ENCODE data around the gene ALLC.
"Not testable (repeated sequence)": the region's sequence is repeated elsewhere in the genome, so short reads cannot be mapped to it uniquely, and the experiment has no call there.

Gene ALLC

DNA sequence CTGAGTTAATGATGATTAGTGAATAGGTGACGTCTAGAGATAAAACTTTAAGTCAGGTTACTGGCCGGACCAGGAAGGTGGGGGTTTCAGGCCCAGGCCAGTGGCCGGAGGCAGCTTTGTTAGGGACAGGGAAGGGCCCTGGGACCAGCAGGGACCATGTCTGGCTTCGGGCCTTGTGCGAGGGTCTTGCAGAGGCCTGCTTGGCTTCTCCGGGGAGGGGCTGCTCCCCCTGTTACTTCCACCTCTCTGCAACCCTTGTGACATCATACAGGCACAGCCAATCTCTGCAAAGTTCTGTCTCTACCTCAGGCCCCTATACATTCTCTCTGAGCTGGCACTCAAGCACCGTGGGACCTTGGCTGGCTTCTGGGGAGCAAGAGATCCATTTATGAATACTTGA lies at the start of gene ALLC:
Gene ALLC (plus strand): TSS at position 320 of the 400 bp plus-strand sequence. CDS start 12,958 bp downstream, outside the sequence.
- ATAC-seq (no peak), DNase-seq (no peak)
- Mint-ChIP-seq H3K9me3 (no peaks in the 10 kb centered on the region), H3K4me1 (peaks cover 7% of the 10 kb centered on the region), H3K27ac (no peak within 1 kb of the TSS), H3K27me3 (no peaks in the 10 kb centered on the region), H3K36me3 (ENCODE audit: low read depth) (no peaks in the 10 kb centered on the region), H3K4me3 (no peak within 1 kb of the TSS)

DNA sequence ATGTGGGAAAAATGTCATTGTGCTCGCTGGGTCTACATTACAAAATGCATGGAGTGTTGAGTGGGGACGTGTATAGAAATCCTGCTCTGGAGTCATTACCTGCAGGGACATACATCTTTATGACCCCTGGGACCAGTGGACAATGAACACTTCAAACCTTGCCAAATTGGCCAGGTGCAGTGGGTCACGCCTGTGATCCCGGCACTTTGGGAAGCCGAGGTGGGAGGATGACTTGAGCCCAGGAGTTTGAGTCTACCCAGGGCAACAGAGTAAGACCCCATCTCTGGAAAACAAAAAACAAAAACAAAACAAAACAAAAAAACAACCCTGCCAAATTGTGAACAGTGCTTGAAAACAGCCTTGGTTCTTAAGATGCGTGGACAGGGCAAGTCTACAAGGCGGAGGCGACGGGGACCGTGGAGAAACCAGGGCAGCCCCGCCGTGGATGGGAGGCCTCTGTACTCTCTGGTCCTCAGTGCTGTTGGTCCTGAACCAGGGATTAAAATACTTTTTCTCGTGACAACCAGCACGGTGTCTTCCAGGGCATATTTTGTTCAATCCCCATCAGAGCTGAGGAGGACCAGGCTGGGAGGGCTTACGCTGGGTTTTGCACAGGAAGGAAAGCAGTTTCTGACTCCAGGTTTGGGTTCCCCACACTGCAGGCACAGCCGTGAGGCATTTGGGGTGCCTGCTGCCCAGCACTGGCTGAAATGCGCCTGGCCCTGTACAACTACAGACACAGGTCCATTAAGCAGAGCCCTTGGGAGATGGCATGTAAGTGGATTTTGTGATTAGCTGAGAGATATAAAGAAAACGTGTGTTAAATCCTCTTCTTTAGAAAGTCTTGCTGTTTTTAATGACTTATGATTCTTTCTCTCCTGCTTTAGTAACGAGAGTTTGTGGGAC lies 49.4 kb upstream of the ALLC start:
- DNase-seq (no peak), ATAC-seq (no peak)
- Mint-ChIP-seq H3K4me1 (peaks cover 9% of the 10 kb centered on the region), H3K27me3 (no peaks in the 10 kb centered on the region), H3K4me3 (no peak overlapping the region), H3K27ac (no peak overlapping the region), H3K9me3 (peaks cover 2% of the 10 kb centered on the region), H3K36me3 (ENCODE audit: low read depth) (peaks cover 6% of the 10 kb centered on the region)

DNA sequence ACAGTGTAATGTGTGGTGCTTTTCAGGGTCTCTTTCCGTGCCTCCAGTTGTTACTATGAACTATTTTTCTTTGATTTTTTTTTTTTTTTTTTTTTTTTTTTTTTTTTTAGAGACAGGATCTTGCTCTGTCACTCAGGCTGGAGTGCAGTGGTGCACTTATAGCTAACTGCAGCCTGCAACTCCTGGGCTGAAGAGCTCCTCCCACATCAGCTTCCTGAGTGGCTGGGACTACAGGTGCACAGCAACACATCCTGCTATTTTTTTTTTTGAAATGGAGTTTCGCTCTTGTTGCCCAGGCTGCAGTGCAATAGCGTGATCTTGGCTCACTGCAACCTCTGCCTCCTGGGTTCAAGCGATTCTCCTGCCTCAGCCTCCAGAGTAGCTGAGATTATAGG lies 48.7 kb upstream of the ALLC start:
- ATAC-seq; H3K4me3 Mint-ChIP-seq; H3K27me3 Mint-ChIP-seq; DNase-seq; H3K27ac Mint-ChIP-seq; H3K4me1 Mint-ChIP-seq; H3K36me3 Mint-ChIP-seq (ENCODE audit: low read depth); H3K9me3 Mint-ChIP-seq: not testable (repeated sequence)

DNA sequence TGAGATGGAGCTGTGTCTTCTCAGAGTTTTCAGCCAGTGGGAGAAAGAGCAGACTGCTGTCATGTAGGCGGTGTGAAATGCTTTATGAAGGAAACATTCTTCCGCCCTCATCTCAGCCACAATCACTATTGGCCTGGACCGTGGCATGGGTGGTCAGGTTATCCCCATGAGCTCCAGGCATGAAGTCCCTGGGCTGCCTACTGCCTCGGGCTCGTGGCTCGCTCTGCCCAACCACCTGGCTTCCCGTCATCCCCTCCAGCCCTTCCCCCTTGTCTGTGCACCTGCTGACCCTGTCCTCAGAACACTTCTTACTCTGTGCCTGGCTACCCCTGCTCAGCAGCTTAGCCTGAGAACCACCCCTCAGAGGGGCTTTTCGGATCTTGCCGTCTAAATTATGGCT lies 47.6 kb upstream of the ALLC start:
- Mint-ChIP-seq H3K27ac (no peak overlapping the region), H3K9me3 (peaks cover 4% of the 10 kb centered on the region), H3K4me3 (no peak overlapping the region), H3K4me1 (peaks cover 5% of the 10 kb centered on the region), H3K27me3 (no peaks in the 10 kb centered on the region), H3K36me3 (ENCODE audit: low read depth) (peaks cover 17% of the 10 kb centered on the region)
- ATAC-seq (no peak), DNase-seq (no peak)

DNA sequence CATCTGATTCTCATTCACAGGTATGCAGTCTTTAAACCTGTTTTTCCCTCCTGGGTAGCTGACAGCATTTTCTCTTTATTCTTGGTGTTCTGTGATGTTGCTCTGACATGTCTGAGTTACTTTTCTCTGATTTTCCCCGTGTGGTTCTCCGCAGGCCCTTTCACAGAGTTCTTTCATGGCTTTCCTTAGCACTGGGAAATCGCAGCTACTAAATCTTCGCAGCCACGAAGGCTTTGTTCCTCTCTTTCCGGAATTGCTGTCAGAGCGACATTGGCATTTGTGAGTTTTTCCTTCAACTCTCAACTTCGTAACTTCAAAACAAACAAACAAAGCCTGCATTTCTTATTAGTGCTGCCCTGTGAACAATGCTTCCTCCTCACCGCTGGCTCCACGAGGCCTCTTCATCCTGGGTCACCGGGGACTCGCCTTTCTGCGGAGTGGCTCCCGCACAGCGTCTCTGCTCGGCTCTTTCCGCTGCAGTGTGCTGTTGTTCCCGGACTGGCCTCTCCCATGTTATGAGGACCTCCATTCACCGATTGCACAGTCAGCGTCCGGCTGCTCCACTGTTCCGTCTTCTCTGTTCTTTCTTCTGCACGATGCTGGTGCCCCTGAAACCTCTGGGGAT lies 47.0 kb upstream of the ALLC start:
- Mint-ChIP-seq H3K27me3 (no peaks in the 10 kb centered on the region), H3K36me3 (ENCODE audit: low read depth) (peaks cover 18% of the 10 kb centered on the region), H3K4me1 (no peaks in the 10 kb centered on the region), H3K9me3 (peaks cover 4% of the 10 kb centered on the region), H3K27ac (no peak overlapping the region), H3K4me3 (no peak overlapping the region)
- ATAC-seq = no peak
- DNase-seq = no peak

DNA sequence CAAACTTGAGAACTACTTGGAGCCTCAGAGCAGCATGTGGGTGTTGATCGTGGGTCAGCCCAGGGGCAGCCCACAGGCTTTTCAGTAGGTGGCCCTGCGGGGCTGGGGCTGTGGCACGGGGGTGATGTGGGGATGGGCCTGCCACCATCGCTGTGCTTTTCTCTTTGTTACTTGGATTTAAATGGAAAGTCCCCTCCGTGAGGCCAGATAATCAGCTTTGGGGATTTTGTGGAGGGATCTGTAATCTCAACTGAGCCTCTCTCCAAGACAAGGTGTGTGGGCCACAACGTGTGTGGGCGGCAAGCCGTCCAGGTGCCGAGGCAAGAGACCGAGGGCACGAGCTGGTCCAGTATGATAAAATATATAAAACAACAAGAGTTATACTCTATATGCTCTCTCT lies 46.4 kb upstream of the ALLC start:
- peaks cover 18% of the 10 kb centered on the region for H3K36me3 Mint-ChIP-seq (ENCODE audit: low read depth)

DNA sequence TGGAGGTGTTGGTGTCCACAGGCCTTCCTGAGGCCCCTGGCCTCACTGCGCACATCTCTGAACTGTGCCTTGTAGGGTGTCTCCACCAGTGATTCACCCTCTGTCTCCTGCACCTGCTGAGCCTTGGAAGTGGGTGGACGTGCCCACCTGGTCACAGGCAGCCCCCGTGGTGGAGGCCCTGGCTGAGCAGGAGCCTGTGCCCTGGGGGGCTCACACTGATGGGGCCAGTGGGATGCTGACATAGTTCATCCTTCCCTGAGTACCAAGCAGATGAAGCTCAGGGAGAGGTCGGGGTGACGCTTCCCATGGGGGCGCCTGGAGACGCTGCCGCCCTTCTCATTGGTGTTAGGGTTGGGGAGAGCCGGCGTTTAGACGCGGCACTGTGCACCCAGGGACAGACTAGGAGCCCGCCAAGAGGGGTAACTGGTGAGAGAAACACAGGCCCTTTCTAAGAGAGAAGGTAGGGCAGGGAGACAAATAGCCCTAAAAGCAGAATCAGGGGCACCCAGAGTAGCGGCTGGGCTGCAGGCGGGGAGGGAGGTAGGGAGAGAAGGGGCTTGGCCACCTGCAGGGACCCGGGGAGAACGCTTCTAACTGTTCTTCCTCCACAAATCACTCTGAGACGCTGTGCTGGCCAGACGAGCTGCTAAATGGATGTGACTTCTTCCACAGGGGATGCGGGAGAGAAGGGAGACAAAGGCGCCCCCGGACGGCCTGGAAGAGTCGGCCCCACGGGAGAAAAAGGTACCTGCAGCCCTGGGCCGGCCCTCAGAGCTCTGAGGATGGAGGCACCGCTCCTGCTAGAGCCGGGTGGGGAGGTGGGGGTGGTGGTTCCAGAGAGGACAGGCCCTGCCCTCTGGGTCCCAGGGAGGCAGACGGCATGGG lies 45.1 kb upstream of the ALLC start:
- H3K4me3 Mint-ChIP-seq = no peak overlapping the region
- no peak overlapping the region for H3K27ac Mint-ChIP-seq
- H3K9me3 Mint-ChIP-seq = peaks cover 4% of the 10 kb centered on the region
- no peaks in the 10 kb centered on the region for H3K27me3 Mint-ChIP-seq
- DNase-seq = no peak
- no peaks in the 10 kb centered on the region for H3K4me1 Mint-ChIP-seq
- peaks cover 24% of the 10 kb centered on the region for H3K36me3 Mint-ChIP-seq (ENCODE audit: low read depth)
- ATAC-seq = no peak

More for the DNA sequence above, 46.4 kb upstream of the ALLC start:
- no peak for ATAC-seq
- Mint-ChIP-seq H3K9me3 (peaks cover 4% of the 10 kb centered on the region), H3K27me3 (no peaks in the 10 kb centered on the region), H3K4me3 (no peak overlapping the region), H3K27ac (no peak overlapping the region), H3K4me1 (no peaks in the 10 kb centered on the region)
- no peak for DNase-seq

DNA sequence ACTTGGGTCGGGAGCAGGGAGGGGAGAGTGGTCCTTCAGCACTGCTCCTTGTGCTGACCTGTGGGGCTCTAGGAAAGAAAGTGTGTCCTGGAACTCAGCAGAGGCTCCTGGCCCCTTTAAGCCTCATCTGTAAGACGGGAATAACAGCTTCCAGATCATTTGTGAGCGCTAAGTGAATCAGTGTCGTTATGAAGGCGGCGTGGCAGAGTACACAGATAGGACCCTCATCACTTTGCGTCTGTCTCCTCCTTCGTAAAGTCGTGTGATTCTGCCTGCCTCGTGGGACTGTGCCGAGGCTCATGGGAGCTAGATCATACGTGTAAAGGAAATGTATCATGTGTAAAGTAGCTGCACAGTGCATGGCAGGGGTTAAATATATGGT lies 44.5 kb upstream of the ALLC start:
- DNase-seq = no peak
- H3K9me3 Mint-ChIP-seq = peaks cover 4% of the 10 kb centered on the region
- H3K4me1 Mint-ChIP-seq = no peaks in the 10 kb centered on the region
- no peak for ATAC-seq
- no peaks in the 10 kb centered on the region for H3K27me3 Mint-ChIP-seq
- no peak overlapping the region for H3K4me3 Mint-ChIP-seq
- H3K36me3 Mint-ChIP-seq (ENCODE audit: low read depth) = peaks cover 24% of the 10 kb centered on the region
- no peak overlapping the region for H3K27ac Mint-ChIP-seq

DNA sequence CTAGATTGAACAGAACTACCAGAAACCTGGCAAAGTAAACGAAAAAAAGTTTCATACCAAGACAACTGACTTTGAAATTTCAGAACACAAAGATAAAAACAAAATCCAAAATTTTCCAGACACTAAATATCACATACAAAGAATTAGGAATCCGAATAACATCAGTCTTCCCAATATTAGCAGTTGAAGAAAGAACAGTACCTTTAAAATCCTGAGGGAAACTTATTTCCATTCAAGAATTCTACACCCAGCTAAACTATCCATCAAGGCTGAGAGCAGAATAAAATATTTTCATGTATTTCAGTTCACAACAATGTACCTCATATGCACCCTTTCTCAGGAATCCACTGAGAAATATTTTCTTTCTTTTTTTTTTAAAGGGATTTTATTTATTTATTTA lies 43.3 kb upstream of the ALLC start:
- peaks cover 24% of the 10 kb centered on the region for H3K36me3 Mint-ChIP-seq (ENCODE audit: low read depth)
- H3K9me3 Mint-ChIP-seq, ATAC-seq: not testable (repeated sequence)

DNA sequence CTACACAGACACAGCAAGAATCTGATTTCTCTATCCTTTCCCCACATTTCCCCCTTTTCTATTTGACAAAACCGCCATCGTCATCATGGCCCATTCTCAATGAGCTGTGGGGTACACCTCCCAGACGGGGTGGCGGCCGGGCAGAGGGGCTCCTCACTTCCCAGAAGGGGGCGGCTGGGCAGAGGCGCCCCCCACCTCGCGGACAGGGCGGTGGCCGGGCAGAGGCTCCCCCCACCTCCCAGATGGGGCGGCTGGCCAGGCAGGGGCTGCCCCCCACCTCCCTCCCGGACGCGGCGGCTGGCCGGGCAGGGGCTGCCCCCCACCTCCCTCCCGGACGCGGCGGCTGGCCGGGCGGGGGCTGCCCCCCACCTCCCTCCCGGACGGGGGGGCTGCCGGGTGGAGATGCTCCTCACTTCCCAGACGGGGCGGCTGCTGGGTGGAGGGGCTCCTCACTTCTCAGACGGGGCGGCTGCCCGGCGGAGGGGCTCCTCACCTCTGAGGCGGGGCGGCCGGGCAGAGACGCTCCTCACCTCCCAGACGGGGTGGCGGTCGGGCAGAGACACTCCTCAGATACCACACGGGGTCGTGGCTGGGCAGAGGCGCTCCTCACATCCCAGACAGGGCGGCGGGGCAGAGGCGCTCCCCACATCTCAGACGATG lies 42.3 kb upstream of the ALLC start:
- not testable (repeated sequence) for DNase-seq, H3K4me1 Mint-ChIP-seq, H3K27me3 Mint-ChIP-seq, H3K4me3 Mint-ChIP-seq, H3K27ac Mint-ChIP-seq, H3K9me3 Mint-ChIP-seq, ATAC-seq
- peaks cover 24% of the 10 kb centered on the region for H3K36me3 Mint-ChIP-seq (ENCODE audit: low read depth)

More for the DNA sequence above, 43.3 kb upstream of the ALLC start:
- not testable (repeated sequence) for H3K4me3 Mint-ChIP-seq, H3K27ac Mint-ChIP-seq, H3K27me3 Mint-ChIP-seq, DNase-seq, H3K4me1 Mint-ChIP-seq

DNA sequence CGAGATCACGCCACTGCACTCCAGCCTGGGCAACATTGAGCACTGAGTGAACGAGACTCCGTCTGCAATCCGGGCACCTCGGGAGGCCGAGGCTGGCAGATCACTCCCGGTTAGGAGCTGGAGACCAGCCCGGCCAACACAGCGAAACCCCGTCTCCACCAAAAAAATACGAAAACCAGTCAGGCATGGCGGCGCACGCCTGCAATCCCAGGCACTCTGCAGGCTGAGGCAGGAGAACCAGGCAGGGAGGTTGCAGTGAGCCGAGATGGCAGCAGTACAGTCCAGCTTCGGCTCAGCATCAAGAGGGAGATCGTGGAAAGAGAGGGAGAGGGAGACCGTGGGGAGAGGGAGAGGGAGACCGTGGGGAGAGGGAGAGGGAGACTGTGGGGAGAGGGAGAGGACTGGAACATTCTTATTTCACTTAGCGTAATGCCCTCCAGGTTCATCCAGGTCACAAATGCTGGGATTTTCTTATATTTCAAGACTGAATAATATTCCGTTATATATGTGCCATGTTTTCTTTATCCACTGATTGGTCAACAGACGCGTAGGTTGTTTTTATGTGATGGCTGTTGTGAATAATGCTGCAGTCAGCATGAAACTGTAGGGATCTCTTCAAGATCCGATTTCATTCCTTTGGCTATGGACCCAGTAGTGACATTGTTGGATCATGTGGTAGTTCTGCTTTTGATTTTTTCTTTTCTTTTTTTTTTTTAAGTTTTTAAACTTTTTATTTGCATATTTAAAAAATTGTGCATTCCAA lies 41.4 kb upstream of the ALLC start:
- H3K4me1 Mint-ChIP-seq, DNase-seq, H3K9me3 Mint-ChIP-seq, H3K27ac Mint-ChIP-seq, H3K27me3 Mint-ChIP-seq, ATAC-seq, H3K4me3 Mint-ChIP-seq: not testable (repeated sequence)
- H3K36me3 Mint-ChIP-seq (ENCODE audit: low read depth) = peaks cover 24% of the 10 kb centered on the region

DNA sequence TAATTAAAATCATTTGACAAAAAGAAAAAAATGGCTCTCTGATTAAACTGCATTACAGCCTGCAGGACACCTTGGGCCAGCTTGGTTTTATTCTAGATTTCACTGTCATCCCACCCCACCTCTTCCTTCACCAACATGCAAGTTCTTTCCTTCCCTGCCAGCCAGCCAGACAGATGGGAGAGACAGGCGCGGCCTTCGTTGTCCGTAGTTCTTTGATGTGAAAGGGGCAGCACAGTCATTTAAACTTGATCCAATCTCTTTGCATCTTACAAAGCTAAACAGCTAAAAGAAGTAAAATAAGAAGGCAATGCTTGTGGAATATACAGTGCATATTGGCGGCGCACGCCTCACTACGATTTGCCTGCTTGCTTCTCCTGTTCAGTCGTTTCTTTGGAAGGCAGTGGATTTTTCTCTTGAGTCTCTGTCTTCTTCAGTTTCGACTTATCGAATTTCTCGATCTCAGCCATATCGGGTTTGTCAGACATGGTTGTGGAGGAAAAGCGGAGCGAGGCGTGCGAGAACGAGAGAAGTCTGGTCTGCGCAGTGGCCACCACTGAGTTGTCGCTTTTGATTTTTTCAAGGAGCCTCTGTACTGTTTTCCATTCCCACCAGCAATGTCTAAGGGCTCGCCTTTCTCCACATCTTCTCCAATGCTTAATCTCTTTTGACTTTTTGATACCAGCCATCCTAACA lies 40.7 kb upstream of the ALLC start:
- Mint-ChIP-seq H3K27me3 (no peaks in the 10 kb centered on the region), H3K4me3 (no peak overlapping the region)
- ATAC-seq = no peak

DNA sequence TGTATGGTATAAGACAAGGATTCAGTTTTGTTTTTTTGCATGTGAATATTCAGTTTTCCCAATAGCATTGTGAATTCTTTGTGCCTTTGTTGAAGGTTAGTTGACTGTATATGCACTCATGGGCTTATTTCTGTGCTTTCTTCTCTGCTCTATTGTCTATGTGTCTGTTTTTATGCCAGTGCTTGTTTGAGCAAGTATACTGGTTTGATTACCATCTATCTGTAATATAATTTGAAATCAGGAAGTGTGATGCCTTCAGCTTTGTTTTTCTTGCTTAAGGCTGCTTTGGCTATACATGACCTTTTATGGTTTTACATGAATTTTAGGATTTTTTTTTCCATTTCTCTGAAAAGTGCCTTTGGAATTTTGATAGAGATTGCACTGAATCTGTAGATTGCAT lies 39.6 kb upstream of the ALLC start:
- Mint-ChIP-seq H3K27me3 (no peaks in the 10 kb centered on the region), H3K4me3 (no peak overlapping the region), H3K4me1 (no peaks in the 10 kb centered on the region), H3K36me3 (ENCODE audit: low read depth) (peaks cover 20% of the 10 kb centered on the region), H3K27ac (no peak overlapping the region), H3K9me3 (peaks cover 4% of the 10 kb centered on the region)
- DNase-seq (no peak), ATAC-seq (no peak)

More for the DNA sequence above, 40.7 kb upstream of the ALLC start:
- H3K36me3 Mint-ChIP-seq (ENCODE audit: low read depth) = peaks cover 20% of the 10 kb centered on the region
- H3K4me1 Mint-ChIP-seq = no peaks in the 10 kb centered on the region
- no peak for DNase-seq
- no peak overlapping the region for H3K27ac Mint-ChIP-seq
- H3K9me3 Mint-ChIP-seq = peaks cover 4% of the 10 kb centered on the region
